ENCODE results near the gene ERGIC3.

- TF ChIP-seq EZH2phosphoT487 (IDR thresholded peaks at IDR 0.05; ENCODE audit: insufficient read depth, low read depth) (no peak), EZH2 (IDR thresholded peaks at IDR 0.05; ENCODE audit: insufficient read depth, poor library complexity, severe bottlenecking) (no peak)
These were observed 24.8 kb upstream of the ERGIC3 start for GRCh38 chr20:35517125-35517524.
